A549 (cell line): Measurements from ENCODE around the gene PMPCA.

Source experiments
- CHD2 ChIP-seq: fragments of 150-350 bp; IDR thresholded peaks from 2 replicates; pipeline ENCODE4 v1.6.1; 2014; ENCODE audit warnings: low read length; ENCODE audit not compliant: partially characterized antibody
- ZFP36 ChIP-seq: fragments of 450-650 bp; IDR thresholded peaks from 2 replicates; pipeline ENCODE4 v1.6.1; 2014; ENCODE audit warnings: borderline replicate concordance; ENCODE audit not compliant: partially characterized antibody
- TF ChIP-seq, protein P1 (sequence below): fragments of >200 bp; sonication (Bioruptor Twin); formaldehyde crosslinking; IDR thresholded peaks from 3 replicates; pipeline ENCODE4 v1.5.1; 2016

DNA sequence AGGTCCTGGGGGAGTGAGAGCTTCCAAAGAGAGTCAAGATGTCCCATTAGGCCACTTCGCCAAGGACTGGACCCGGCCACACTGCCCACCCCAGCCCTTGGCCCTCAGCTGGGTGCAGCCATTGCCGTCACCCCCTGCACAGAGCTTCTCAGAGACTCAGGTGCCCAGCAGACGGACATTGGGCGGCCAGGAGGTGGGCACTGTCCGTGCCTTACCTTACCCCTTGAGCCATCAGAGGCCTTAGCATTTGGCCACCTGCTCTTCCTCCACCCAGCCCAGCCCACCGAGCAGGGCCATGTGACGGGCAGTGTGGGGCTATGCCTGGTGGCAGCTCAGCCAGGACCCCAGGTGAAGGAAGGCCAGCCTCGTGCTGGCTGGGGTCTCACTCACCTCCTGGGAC is 43.6 kb upstream of the PMPCA start:
- TF ChIP-seq, protein P1, sequence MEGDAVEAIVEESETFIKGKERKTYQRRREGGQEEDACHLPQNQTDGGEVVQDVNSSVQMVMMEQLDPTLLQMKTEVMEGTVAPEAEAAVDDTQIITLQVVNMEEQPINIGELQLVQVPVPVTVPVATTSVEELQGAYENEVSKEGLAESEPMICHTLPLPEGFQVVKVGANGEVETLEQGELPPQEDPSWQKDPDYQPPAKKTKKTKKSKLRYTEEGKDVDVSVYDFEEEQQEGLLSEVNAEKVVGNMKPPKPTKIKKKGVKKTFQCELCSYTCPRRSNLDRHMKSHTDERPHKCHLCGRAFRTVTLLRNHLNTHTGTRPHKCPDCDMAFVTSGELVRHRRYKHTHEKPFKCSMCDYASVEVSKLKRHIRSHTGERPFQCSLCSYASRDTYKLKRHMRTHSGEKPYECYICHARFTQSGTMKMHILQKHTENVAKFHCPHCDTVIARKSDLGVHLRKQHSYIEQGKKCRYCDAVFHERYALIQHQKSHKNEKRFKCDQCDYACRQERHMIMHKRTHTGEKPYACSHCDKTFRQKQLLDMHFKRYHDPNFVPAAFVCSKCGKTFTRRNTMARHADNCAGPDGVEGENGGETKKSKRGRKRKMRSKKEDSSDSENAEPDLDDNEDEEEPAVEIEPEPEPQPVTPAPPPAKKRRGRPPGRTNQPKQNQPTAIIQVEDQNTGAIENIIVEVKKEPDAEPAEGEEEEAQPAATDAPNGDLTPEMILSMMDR: no peak
- no peak for TF ChIP-seq ZFP36
- no peak for TF ChIP-seq CHD2
